Activated gamma-delta T cell treated with anti-CD3 and anti-CD28 coated beads, Interleukin-2, amount 50 U/mL, for 16 hours (primary cell): ENCODE measurements around the gene PLCB3.

ENCODE experiments used
- DNase-seq: peaks from one replicate; pipeline ENCODE4 v3.0.0-alpha.2; 2020; ENCODE audit warnings: low read depth

Gene PLCB3

GRCh38 chr11:64287676-64288352 is 36.5 kb downstream of the PLCB3 start:
- no peak for DNase-seq

GRCh38 chr11:64288353-64288750 is 37.0 kb downstream of the PLCB3 start:
- no peak for DNase-seq

- DNase-seq: no peak
These were observed 37.8 kb downstream of the PLCB3 start for GRCh38 chr11:64289002-64289564.

- no peak for DNase-seq
These were observed 39.3 kb downstream of the PLCB3 start for GRCh38 chr11:64290352-64291261.

GRCh38 chr11:64291262-64291751 is 40.0 kb downstream of the PLCB3 start, which contains the start of gene KCNK4:
Gene KCNK4 (plus strand): TSS chr11:64291302. CDS start chr11:64293019, 1,717 bp downstream.
- DNase-seq: no peak

DNA sequence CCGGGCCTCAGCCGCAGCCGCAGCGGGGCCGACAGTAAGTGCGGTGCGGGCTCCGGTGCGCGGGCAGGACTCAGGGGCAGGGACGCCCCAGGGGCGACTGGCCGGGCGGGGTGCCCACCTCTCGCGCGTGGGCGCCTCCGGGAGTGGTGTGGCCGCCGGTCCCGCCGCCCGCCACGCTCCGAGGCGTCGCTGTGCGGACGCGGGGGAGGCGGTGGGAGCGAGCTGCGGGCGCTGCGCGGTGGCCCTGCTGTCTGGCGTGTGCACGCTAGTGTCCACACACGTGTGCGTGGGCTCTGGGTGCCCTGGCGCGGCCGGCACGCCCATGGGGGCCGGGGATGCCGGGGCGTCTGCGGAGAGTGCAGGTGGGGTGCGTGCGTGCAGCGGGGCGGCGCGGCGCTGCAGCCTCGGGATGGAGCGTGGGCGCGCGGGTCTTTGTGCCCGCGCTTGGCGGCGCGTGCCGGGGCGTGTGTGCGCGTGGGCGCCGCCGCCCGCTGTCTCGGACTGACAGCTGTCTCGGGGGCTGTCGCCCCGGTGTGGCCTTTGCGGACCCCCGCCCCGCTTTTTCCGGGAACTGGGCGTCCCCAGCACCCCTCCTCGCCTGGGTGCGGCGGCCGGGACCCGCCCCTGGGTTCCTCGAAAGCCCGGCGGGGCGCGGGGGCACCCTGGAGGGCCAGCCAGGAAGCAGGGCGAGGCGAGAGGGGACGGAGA is 40.6 kb downstream of the PLCB3 start:
- no peak for DNase-seq

DNA sequence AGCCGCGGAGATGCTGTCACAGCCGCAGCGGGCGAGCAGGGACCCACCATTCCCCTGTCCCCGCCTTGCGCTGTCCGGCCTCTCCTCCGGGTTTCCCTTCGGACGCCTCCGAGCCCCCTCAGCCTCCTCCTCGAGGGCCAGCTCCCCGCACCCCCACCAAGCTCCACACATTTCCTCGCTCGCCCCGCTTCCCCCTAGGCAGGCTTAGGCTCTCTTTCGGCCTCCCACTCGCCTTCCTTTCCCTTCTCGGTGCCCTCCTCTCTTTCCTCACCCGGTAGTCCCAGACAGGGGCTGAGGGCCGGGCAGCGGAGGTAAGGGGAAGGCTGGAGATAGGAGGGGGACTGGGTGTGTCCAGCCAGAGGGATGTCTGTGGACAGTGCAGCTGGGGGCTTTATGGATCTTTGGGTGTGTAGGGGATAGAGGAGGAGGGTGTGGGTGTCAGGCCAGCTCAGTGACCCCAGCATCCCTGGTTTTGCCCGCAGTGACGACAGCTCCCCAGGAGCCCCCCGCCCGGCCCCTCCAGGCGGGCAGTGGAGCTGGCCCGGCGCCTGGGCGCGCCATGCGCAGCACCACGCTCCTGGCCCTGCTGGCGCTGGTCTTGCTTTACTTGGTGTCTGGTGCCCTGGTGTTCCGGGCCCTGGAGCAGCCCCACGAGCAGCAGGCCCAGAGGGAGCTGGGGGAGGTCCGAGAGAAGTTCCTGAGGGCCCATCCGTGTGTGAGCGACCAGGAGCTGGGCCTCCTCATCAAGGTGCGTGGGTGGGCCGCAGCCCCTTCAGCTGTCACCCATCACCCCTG is 41.3 kb downstream of the PLCB3 start:
- DNase-seq: no peak

DNA sequence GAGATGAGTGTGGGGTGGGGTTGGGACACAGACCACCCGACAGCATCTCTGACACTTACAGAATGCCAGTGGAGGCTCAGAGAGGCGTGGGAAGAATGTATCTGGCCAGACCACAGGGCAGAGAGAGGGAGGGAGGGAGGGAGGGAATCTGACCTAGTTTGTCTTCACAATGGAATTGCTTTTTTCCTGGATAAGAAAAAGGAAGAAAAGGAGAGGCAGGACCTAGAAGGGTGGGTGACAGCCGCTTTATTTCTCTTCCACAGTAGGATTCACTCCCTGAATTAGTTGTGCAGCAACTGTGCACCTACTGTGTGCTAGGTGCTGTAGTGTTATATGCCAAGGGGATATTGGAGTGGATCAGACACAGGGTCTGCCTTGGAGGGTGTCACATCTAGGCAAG is 43.4 kb downstream of the PLCB3 start:
- DNase-seq: no peak

- no peak for DNase-seq
These were observed 44.4 kb downstream of the PLCB3 start for GRCh38 chr11:64295760-64296159.

- no peak for DNase-seq
These were observed 44.9 kb downstream of the PLCB3 start for GRCh38 chr11:64296236-64296635.

DNA sequence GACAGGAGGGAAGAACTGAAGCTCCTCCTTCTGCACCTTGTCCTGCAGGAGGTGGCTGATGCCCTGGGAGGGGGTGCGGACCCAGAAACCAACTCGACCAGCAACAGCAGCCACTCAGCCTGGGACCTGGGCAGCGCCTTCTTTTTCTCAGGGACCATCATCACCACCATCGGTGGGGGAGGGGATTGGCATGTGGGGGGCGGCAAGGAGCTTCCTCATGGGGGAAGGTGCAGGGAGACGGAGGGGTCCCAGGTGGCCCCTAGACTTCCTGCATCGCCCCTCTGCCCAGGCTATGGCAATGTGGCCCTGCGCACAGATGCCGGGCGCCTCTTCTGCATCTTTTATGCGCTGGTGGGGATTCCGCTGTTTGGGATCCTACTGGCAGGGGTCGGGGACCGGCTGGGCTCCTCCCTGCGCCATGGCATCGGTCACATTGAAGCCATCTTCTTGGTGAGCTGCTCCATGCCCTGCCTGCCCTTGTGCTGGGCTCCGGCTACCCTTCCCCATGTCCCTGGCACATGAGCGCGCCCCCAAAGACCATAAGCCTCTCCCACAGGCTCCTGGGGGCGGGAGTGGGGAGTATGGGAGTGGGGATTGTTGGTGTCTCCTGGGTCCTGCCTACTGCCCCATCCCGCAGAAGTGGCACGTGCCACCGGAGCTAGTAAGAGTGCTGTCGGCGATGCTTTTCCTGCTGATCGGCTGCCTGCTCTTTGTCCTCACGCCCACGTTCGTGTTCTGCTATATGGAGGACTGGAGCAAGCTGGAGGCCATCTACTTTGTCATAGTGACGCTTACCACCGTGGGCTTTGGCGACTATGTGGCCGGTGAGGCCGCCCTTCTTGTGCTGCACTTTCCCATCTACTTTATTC is 45.7 kb downstream of the PLCB3 start:
- no peak for DNase-seq

DNA sequence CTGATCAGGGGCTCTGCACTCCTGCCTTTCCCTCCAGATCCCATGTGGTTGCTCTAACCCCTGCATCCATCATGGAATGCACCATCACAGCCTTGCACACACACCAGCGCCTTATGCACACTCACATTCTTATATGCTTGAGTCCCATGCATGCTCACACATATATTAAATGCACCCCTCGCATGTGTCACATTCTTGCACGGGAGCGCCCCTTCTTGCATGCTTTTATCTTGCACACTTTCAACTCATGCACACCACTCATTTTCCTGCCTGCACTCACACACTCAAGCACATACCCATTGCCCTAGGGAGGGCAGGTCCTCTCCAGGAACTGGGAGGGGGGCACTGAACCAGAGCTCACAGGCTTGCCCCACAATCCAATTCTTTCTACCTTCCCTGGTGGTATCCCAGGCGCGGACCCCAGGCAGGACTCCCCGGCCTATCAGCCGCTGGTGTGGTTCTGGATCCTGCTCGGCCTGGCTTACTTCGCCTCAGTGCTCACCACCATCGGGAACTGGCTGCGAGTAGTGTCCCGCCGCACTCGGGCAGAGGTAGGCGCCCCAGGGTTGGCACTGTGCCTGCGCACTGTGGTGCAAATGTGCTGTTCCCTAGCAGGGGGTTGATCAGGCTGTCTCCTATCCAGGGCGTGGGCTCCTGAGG is 46.5 kb downstream of the PLCB3 start:
- no peak for DNase-seq

DNA sequence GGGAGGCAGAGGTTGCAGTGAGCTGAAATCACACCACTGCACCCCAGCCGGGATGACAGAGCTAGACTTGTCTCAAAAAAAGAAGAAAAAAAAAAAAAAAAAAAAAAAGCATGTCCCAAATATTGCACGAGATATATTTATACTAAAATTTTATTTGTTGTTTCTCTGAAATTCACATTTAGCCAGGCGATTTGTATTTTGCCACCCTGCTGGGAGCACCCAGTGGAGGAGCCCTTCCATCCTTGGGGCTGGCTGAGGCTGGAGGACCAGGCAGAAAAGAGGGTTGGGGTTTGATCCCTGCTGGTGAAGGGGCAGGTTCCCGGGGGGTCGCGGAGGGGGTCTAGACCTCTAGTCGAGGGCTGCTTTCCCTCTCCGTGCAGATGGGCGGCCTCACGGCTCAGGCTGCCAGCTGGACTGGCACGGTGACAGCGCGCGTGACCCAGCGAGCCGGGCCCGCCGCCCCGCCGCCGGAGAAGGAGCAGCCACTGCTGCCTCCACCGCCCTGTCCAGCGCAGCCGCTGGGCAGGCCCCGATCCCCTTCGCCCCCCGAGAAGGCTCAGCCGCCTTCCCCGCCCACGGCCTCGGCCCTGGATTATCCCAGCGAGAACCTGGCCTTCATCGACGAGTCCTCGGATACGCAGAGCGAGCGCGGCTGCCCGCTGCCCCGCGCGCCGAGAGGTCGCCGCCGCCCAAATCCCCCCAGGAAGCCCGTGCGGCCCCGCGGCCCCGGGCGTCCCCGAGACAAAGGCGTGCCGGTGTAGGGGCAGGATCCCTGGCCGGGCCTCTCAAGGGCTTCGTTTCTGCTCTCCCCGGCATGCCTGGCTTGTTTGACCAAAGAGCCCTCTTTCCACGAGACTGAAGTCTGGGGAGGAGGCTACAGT is 47.9 kb downstream of the PLCB3 start:
- DNase-seq: no peak

DNA sequence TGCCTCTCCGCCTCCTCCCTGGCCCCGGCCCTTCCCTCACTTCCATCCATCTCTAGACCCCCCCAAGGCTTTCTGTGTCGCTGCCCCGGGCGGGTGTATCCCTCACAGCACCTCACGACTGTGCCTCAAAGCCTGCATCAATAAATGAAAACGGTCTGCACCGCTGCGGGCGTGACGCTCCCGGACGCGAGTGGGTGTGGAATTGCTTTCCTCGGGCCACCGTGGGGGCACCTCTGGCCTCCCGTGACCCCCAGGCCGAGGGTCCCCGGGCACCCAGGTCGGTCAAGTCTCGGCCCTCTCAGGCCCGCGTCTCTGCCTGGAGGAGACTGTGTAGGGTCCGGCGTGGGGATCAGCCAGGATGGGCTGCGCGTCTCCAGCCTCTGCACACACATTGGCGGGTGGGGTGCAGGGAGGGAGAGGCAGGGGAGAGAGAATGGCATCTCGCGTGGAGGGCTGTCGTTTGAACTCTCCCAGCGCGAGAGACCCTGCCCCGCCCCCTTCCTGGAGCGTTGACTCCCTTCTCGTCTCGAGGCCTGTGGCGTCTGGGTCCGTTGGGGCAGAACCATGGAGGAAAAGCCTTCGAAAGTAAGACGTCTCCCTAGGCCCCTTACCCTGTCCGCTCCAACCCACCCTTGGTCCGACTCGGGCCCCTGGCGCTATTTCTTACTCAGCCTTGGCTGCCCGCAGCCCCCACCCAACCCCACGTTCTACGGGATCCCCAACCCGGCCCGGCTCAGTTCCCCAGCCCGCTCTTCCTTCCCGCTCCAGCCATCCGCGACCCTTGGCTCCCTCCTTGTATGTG is 48.7 kb downstream of the PLCB3 start, which contains the start of gene CATSPERZ:
TSS of gene CATSPERZ (plus strand) at position 512 of the 802 bp plus-strand sequence. CDS start at position 565, 53 bp downstream.
- no peak for DNase-seq

DNA sequence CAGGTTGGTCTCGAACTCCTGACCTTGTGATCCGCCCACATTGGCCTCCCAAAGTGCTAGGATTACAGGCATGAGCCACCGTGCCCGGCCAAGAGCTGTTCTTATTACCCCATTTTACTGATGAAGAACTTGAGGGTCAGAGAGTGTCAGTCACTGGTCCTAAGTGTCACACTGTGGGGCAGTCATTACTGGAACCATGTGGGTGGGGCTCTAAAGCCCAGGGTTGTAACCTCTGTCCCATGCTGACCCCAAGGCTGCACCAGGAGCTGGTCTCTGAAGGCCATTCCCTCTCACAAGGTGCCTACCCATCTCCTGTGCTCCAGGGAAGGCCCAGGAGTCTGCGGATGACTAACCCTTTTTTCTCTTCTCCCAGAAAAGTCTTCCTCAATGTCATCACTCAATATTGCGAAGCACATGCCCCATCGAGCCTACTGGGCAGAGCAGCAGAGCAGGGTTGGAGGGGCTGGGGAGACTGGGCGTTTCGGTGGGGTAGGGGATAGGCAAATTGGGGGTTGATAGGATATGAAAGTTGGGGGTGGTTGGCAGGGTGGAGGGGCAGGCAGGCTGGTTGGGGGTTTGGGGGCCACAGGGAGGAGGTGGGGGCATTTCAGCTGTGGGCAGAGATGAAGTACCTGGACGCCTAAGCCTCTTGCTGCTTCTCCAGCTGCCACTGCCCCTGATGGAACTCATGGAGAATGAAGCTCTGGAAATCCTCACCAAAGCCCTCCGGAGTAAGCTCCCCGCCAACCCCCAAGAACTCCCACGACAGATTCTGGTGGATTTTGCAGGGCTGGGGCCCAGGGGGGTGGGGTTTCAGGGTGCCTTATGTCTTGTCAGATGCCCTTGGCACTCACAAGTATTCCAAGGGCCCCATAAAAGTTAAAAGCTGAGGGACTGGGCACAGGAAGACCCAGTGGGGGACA is 52.0 kb downstream of the PLCB3 start:
- DNase-seq: no peak

GRCh38 chr11:64304032-64304315 is 52.6 kb downstream of the PLCB3 start:
- no peak for DNase-seq
